Caco-2 (cell line): Measurements from ENCODE around the gene GRM5. TPM values are rescaled to one million over a fixed set of nuclear protein-coding genes. Genes with fewer than 3 reads are reported as not detected.

Source experiments
- BruUV-seq: library from RNA; stranded (reverse); fragments of 400-500 nt; replicated peaks from 2 replicates; lab custom pipeline; 2021; lab: Mats Ljungman, UMichigan
- CTCF ChIA-PET: fragments of 300-600 bp; sonication (Branson Sonifier 250); formaldehyde crosslinking; loops from one replicate; lab custom pipeline; 2022; ENCODE audit warnings: antibody characterized with exemption; lab: Charles Lee
- POLR2A ChIA-PET: fragments of 300-600 bp; sonication (Branson Sonifier 250); formaldehyde crosslinking; loops from one replicate; lab custom pipeline; 2022; ENCODE audit warnings: antibody characterized with exemption; lab: Charles Lee
- DNase-seq, 2 experiments: peaks; one replicate each; pipeline versions ENCODE4 v3.0.0 to v3.0.0-alpha.2; 2020 to 2022
- H3K27me3 ChIP-seq: replicated peaks from 2 replicates; pipeline ENCODE4 v1.6.0; 2011; ENCODE audit warnings: low read length; ENCODE audit not compliant: control insufficient read depth, insufficient read depth
- H3K36me3 ChIP-seq: 2 replicates; pipeline ENCODE4 v1.5.1; 2011; ENCODE audit warnings: low read length; ENCODE audit not compliant: control insufficient read depth, insufficient read depth
- H3K4me1 ChIP-seq: fragments of 250-450 bp; sonication (Bioruptor Pico); 2 replicates; pipeline ENCODE4 v1.5.1; 2020; ENCODE audit warnings: mild to moderate bottlenecking
- H3K4me3 ChIP-seq: 2 replicates; pipeline ENCODE4 v1.5.1; 2011; ENCODE audit warnings: low read depth, mild to moderate bottlenecking, control low read depth, low read length
- H3K9me3 ChIP-seq: fragments of 250-450 bp; sonication (Bioruptor Pico); 2 replicates; pipeline ENCODE4 v1.5.1; 2020; ENCODE audit warnings: mild to moderate bottlenecking, moderate library complexity
- H3K27ac Mint-ChIP-seq: one replicate; pipeline ENCODE4 v1.8.0; 2022; ENCODE audit warnings: mixed read lengths; ENCODE audit not compliant: unreplicated experiment
- H3K27me3 Mint-ChIP-seq: one replicate; pipeline ENCODE4 v1.8.0; 2022; ENCODE audit warnings: mixed read lengths; ENCODE audit not compliant: insufficient read depth, unreplicated experiment
- H3K36me3 Mint-ChIP-seq: one replicate; pipeline ENCODE4 v1.8.0; 2022; ENCODE audit warnings: mild to moderate bottlenecking, mixed read lengths; ENCODE audit not compliant: insufficient read depth, unreplicated experiment
- H3K4me1 Mint-ChIP-seq: one replicate; pipeline ENCODE4 v1.8.0; 2022; ENCODE audit warnings: low read depth, mixed read lengths; ENCODE audit not compliant: unreplicated experiment
- H3K4me3 Mint-ChIP-seq: one replicate; pipeline ENCODE4 v1.8.0; 2022; ENCODE audit warnings: mild to moderate bottlenecking, moderate library complexity, mixed read lengths; ENCODE audit not compliant: unreplicated experiment
- H3K9me3 Mint-ChIP-seq: one replicate; pipeline ENCODE4 v1.8.0; 2022; ENCODE audit warnings: mixed read lengths; ENCODE audit not compliant: unreplicated experiment
- CTCF ChIP-seq, 2 experiments: fragments of 200-600 bp in 1 of 2; IDR thresholded peaks; 1 replicate in 1 of 2; 2 replicates in 1 of 2; pipeline versions ENCODE4 v1.5.1 to v1.8.0; 2011 to 2022; ENCODE audit warnings: antibody characterized with exemption in 1 of 2, control low read depth in 1 of 2, inconsistent platforms in 1 of 2, low read depth in 1 of 2, low read length in 1 of 2, mild to moderate bottlenecking in 1 of 2, moderate library complexity in 1 of 2; ENCODE audit not compliant: insufficient read depth in 1 of 2, severe bottlenecking in 1 of 2, unreplicated experiment in 1 of 2
- intact Hi-C: fragments of 100-400 bp; cut with micrococcal nuclease; formaldehyde crosslinking; loops from one replicate; pipeline ENCODE4 v1.10.0; 2022; ENCODE audit not compliant: unreplicated experiment
- total RNA-seq: library from RNA; stranded (reverse); gene quantifications from 2 replicates; pipeline ENCODE4 v1.2.3, GENCODE V29; 2022

The GRM5 gene
- total RNA-seq, 1 experiment from 2014 or later: not detected

GRCh38 chr11:88779577-88779976 is 286.2 kb downstream of the GRM5 start:
- Mint-ChIP-seq H3K4me3 (no peak overlapping the region), H3K27me3 (peaks cover 9% of the 10 kb centered on the region), H3K27ac (no peak overlapping the region), H3K4me1 (no peaks in the 10 kb centered on the region), H3K36me3 (no peaks in the 10 kb centered on the region), H3K9me3 (no peaks in the 10 kb centered on the region)
- Histone ChIP-seq H3K27me3 (no peaks in the 10 kb centered on the region), H3K4me1 (no peaks in the 10 kb centered on the region), H3K36me3 (no peaks in the 10 kb centered on the region), H3K9me3 (peaks cover 3% of the 10 kb centered on the region; the same call in 1 of the 2 replicates), H3K4me3 (no peak overlapping the region)
- POLR2A ChIA-PET: no interaction called here
- no peak for DNase-seq
- CTCF ChIA-PET: no interaction called here
- intact Hi-C loops: no loop called here
- no TSS peak for BruUV-seq
- TF ChIP-seq CTCF (IDR thresholded peaks at IDR 0.05; ENCODE audit: insufficient read depth in 1 of 2, low read depth in 1 of 2, low read length in 1 of 2, severe bottlenecking in 1 of 2, unreplicated experiment in 1 of 2): no peak

- no peaks in the 10 kb centered on the region for H3K27me3 ChIP-seq
- no peak for TF ChIP-seq CTCF (IDR thresholded peaks at IDR 0.05; ENCODE audit: insufficient read depth in 1 of 2, low read depth in 1 of 2, low read length in 1 of 2, severe bottlenecking in 1 of 2, unreplicated experiment in 1 of 2)
- no peaks in the 10 kb centered on the region for H3K9me3 Mint-ChIP-seq
- no peaks in the 10 kb centered on the region for H3K27me3 Mint-ChIP-seq
- ChIA-PET POLR2A (no interaction called here), CTCF (no interaction called here)
- no peak overlapping the region for H3K27ac Mint-ChIP-seq
- no peak overlapping the region for H3K4me3 Mint-ChIP-seq
- H3K9me3 ChIP-seq: no peaks in the 10 kb centered on the region
- no peaks in the 10 kb centered on the region for H3K36me3 Mint-ChIP-seq
- H3K4me1 Mint-ChIP-seq: no peaks in the 10 kb centered on the region
- H3K4me1 ChIP-seq: no peaks in the 10 kb centered on the region
- H3K36me3 ChIP-seq: no peaks in the 10 kb centered on the region
- DNase-seq: no peak
- intact Hi-C loops: no loop called here
- no peak overlapping the region for H3K4me3 ChIP-seq
- BruUV-seq: no TSS peak
These were observed 295.2 kb downstream of the GRM5 start for GRCh38 chr11:88770475-88771079.

DNA sequence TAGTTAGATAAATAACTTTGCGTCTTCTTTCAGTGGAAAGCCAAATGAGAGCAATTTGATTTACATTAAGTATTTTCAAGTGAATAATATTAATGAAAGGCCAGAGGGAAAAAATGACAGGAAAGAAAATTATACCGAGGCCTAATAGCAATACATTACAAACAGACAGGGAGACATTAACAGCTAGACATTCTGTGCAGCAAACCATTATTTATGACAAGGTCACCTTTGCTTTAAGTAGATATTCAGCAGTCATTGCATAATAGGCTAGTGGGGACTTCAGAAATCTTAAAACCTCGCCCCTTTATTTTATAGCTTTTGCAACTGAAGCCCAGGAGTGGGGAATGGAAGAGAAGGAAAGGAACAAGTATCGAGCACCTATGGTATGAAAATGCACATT is 321.6 kb downstream of the GRM5 start:
- Histone ChIP-seq H3K36me3 (no peaks in the 10 kb centered on the region), H3K4me3 (no peak overlapping the region), H3K9me3 (no peaks in the 10 kb centered on the region), H3K27me3 (no peaks in the 10 kb centered on the region), H3K4me1 (no peaks in the 10 kb centered on the region)
- Mint-ChIP-seq H3K27me3 (peaks cover 6% of the 10 kb centered on the region), H3K4me3 (no peak overlapping the region), H3K9me3 (no peaks in the 10 kb centered on the region), H3K4me1 (no peaks in the 10 kb centered on the region), H3K36me3 (no peaks in the 10 kb centered on the region), H3K27ac (no peak overlapping the region)
- ChIA-PET CTCF (no interaction called here), POLR2A (no interaction called here)
- intact Hi-C loops: no loop called here
- no peak for DNase-seq
- TF ChIP-seq CTCF (IDR thresholded peaks at IDR 0.05; ENCODE audit: insufficient read depth in 1 of 2, low read depth in 1 of 2, low read length in 1 of 2, severe bottlenecking in 1 of 2, unreplicated experiment in 1 of 2): no peak
- BruUV-seq: no TSS peak
